PFSK-1 (cell line): Measurements from ENCODE around the gene EXOC4.

ENCODE experiments used
- POLR2AphosphoS5 ChIP-seq: IDR thresholded peaks from 2 replicates; pipeline ENCODE4 v1.6.1; 2012; ENCODE audit warnings: low read depth, mild to moderate bottlenecking, control low read depth, low read length, moderate library complexity
- TAF1 ChIP-seq: IDR thresholded peaks from 2 replicates; pipeline ENCODE4 v1.6.1; 2012; ENCODE audit warnings: low read length, control low read depth, borderline replicate concordance; ENCODE audit not compliant: insufficient read depth

DNA sequence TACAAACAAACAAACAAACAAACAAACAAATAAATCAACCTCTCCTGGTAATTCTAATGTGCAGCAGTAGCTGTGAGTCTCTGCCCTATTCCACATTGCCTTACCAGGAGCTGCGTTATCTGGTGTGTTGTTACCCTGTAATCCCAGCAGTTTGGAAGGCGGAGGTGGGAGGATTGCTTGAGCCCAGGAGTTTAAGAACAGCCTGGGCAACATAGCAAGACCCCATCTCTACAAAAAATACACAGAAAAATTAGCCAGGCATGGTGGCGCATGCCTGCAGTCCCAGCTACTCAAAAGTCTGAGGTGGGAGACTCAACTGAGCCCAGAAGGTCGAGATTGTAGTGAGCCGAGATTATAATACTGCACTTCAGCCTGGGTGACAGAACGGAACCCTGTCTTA is 192.7 kb downstream of the EXOC4 start:
- TF ChIP-seq TAF1 (no peak), POLR2AphosphoS5 (no peak)
